SK-N-SH treated with all-trans-retinoic acid at 6 μM for 48 hours (cell line): Measurements from ENCODE around the gene FOXA1.

Experiments
- ATAC-seq: fragments of 200-7000 bp; cut with Tn5 transposase; 3 replicates; pipeline ENCODE4 v1.9.1; 2020; ENCODE audit warnings: mild to moderate bottlenecking, moderate library complexity
- ARNTL ChIP-seq: fragments of 450-650 bp; formaldehyde crosslinking; IDR thresholded peaks from 2 replicates; pipeline ENCODE4 v1.5.0; 2020; ENCODE audit warnings: low read depth, mild to moderate bottlenecking, moderate library complexity, borderline replicate concordance
- BACH2 ChIP-seq: fragments of 250-450 bp; sonication (Bioruptor Pico); IDR thresholded peaks from 2 replicates; pipeline ENCODE4 v1.9.0; 2021; ENCODE audit warnings: mild to moderate bottlenecking, borderline replicate concordance
- CSDC2 ChIP-seq: fragments of 250-450 bp; sonication (Bioruptor Pico); IDR thresholded peaks from 2 replicates; pipeline ENCODE4 v1.5.0; 2020; ENCODE audit warnings: mild to moderate bottlenecking, moderate library complexity
- ESRRG ChIP-seq: fragments of 250-450 bp; sonication (Bioruptor Pico); IDR thresholded peaks from 2 replicates; pipeline ENCODE4 v1.6.1; 2021; ENCODE audit warnings: mild to moderate bottlenecking
- GLIS3 ChIP-seq: fragments of 250-450 bp; sonication (Bioruptor Pico); IDR thresholded peaks from 2 replicates; pipeline ENCODE4 v1.5.0; 2020; ENCODE audit warnings: mild to moderate bottlenecking, moderate library complexity
- ISL1 ChIP-seq: fragments of 250-450 bp; sonication (Bioruptor Pico); IDR thresholded peaks from 2 replicates; pipeline ENCODE4 v2.1.2; 2022; ENCODE audit warnings: mild to moderate bottlenecking, moderate library complexity
- OSR1 ChIP-seq: fragments of 250-450 bp; sonication (Bioruptor Pico); IDR thresholded peaks from 2 replicates; pipeline ENCODE4 v1.8.0; 2022; ENCODE audit warnings: moderate library complexity, mild to moderate bottlenecking, inconsistent platforms
- PPARA ChIP-seq: fragments of 250-450 bp; sonication (Bioruptor Pico); IDR thresholded peaks from 2 replicates; pipeline ENCODE4 v1.5.0; 2020; ENCODE audit warnings: mild to moderate bottlenecking, borderline replicate concordance
- RARB ChIP-seq: fragments of 250-450 bp; sonication (Bioruptor Pico); IDR thresholded peaks from 2 replicates; pipeline ENCODE4 v1.8.0; 2021; ENCODE audit warnings: mild to moderate bottlenecking, moderate library complexity
- SNAI2 ChIP-seq: fragments of 250-450 bp; sonication (Bioruptor Pico); IDR thresholded peaks from 2 replicates; pipeline ENCODE4 v1.5.0; 2020; ENCODE audit warnings: mild to moderate bottlenecking, moderate library complexity
- TCF4 ChIP-seq: fragments of 250-450 bp; sonication (Bioruptor Pico); IDR thresholded peaks from 2 replicates; pipeline ENCODE4 v1.8.0; 2021; ENCODE audit warnings: mild to moderate bottlenecking, moderate library complexity, borderline replicate concordance
- TOX ChIP-seq: fragments of 250-450 bp; sonication (Bioruptor Pico); IDR thresholded peaks from 2 replicates; pipeline ENCODE4 v1.8.0; 2021; ENCODE audit warnings: mild to moderate bottlenecking, moderate library complexity, borderline replicate concordance
- ZFP3 ChIP-seq: fragments of 250-450 bp; sonication (Bioruptor Pico); IDR thresholded peaks from 2 replicates; pipeline ENCODE4 v1.5.0; 2020; ENCODE audit warnings: mild to moderate bottlenecking, moderate library complexity
- ZFP30 ChIP-seq: fragments of 450-650 bp; formaldehyde crosslinking; IDR thresholded peaks from 2 replicates; pipeline ENCODE4 v1.5.0; 2022; ENCODE audit warnings: mild to moderate bottlenecking, moderate library complexity
- ZNF565 ChIP-seq: fragments of 450-650 bp; formaldehyde crosslinking; conservative IDR thresholded peaks from 2 replicates; pipeline ENCODE4 v1.5.0; 2020; ENCODE audit warnings: low read depth, mild to moderate bottlenecking, moderate library complexity
- ZNF70 ChIP-seq: fragments of 450-650 bp; formaldehyde crosslinking; IDR thresholded peaks from 2 replicates; pipeline ENCODE4 v1.5.0; 2020; ENCODE audit warnings: mild to moderate bottlenecking, moderate library complexity
- ZNF8 ChIP-seq: fragments of 450-650 bp; formaldehyde crosslinking; IDR thresholded peaks from 2 replicates; pipeline ENCODE4 v1.5.0; 2020; ENCODE audit warnings: mild to moderate bottlenecking, moderate library complexity
- TF ChIP-seq, protein P1 (sequence below): fragments of 250-450 bp; sonication (Bioruptor Pico); IDR thresholded peaks from 2 replicates; pipeline ENCODE4 v1.8.0; 2021; ENCODE audit warnings: low read depth, mild to moderate bottlenecking, moderate library complexity, borderline replicate concordance
- TF ChIP-seq, protein P2 (sequence below): fragments of 250-450 bp; sonication (Bioruptor Pico); IDR thresholded peaks from 2 replicates; pipeline ENCODE4 v1.5.0; 2020; ENCODE audit warnings: mild to moderate bottlenecking, moderate library complexity
- TF ChIP-seq, protein P3 (sequence below): fragments of 250-450 bp; sonication (Bioruptor Pico); IDR thresholded peaks from 2 replicates; pipeline ENCODE4 v1.5.1; 2021; ENCODE audit warnings: mild to moderate bottlenecking, moderate library complexity
- TF ChIP-seq, protein P4 (sequence below): fragments of 250-450 bp; sonication (Bioruptor Pico); IDR thresholded peaks from 2 replicates; pipeline ENCODE4 v1.5.1; 2020; ENCODE audit warnings: low read depth, mild to moderate bottlenecking, moderate library complexity
- TF ChIP-seq, protein P5 (sequence below): fragments of 250-450 bp; sonication (Bioruptor Pico); IDR thresholded peaks from 2 replicates; pipeline ENCODE4 v1.8.0; 2020; ENCODE audit warnings: mild to moderate bottlenecking, moderate library complexity, borderline replicate concordance

Gene FOXA1

DNA sequence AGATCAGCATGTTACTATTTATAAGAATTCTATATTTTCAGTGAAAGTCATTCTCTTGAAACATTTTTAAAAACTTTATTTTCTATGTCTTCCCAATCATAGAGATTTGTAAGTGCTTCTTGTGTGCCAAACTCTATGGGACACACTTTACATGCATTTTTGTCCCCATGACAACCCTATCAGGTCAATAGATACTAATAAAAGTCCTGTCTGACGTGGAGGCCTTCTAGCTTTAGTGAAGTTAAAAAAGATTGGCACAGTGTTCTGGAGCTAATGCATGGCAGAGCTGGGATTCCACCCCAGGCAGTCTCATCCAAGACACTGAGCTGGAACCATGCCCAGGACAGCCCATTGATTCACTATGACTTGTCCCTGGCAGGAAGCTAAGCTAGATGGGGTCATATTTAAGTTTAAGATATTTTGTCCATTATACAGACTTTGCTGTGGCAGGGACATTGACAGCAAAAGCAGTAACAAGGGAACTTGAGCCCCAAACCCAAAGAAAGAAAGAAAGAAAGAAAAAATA, 28.4 kb upstream of the FOXA1 start:
- TF ChIP-seq ZNF70 (CRISPR knock-in tag), result no peak
- no peak for TF ChIP-seq ZNF8 (CRISPR knock-in tag)
- no peak for TF ChIP-seq SNAI2 (CRISPR knock-in tag)
- TF ChIP-seq ZFP3, result no peak
- no peak for TF ChIP-seq ZNF565 (CRISPR knock-in tag)
- TF ChIP-seq ISL1 (CRISPR knock-in tag), result no peak
- TF ChIP-seq, protein P1, sequence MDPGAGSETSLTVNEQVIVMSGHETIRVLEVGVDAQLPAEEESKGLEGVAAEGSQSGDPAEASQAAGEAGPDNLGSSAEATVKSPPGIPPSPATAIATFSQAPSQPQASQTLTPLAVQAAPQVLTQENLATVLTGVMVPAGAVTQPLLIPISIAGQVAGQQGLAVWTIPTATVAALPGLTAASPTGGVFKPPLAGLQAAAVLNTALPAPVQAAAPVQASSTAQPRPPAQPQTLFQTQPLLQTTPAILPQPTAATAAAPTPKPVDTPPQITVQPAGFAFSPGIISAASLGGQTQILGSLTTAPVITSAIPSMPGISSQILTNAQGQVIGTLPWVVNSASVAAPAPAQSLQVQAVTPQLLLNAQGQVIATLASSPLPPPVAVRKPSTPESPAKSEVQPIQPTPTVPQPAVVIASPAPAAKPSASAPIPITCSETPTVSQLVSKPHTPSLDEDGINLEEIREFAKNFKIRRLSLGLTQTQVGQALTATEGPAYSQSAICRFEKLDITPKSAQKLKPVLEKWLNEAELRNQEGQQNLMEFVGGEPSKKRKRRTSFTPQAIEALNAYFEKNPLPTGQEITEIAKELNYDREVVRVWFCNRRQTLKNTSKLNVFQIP (CRISPR knock-in tag), result no peak
- no peak for TF ChIP-seq ESRRG

DNA sequence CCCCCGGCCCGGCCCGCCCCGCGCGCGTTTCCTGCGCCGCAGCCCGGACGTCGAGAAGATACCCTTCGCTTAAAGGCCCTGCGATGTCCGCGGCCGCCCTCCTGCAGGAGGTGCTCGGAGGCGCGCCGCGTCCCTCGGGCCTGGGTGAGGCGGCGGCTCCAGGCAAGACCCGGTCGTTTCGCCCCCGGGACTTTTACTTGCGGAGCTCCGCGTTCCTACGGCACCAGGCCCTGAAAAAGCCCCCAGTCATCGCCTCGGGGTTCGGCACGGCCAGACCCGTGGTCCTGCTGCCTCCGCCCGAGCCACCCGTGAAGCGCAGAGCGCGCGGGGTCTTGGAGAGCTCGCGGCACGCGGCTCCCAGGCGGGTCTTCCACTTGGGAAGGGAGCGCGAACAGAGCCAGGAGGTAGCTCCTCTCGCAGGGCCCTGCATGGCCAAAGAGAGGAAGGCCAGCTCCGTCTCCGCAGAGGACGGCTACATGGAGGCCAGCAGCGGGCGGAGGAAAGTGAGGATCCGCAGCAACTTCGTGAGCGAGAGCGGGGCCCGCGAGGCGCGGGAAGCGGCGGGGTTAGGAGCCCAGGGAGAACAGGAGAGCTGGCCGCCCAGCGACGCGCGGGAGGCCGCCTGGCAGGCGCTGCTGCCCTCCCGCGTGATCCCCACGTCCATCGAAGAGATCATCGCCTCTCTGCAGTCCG, 27.3 kb upstream of the FOXA1 start:
- ATAC-seq, result no peak
- no peak for TF ChIP-seq ZNF565 (CRISPR knock-in tag)
- TF ChIP-seq ZFP3, result no peak
- no peak for TF ChIP-seq ISL1 (CRISPR knock-in tag)
- TF ChIP-seq SNAI2 (CRISPR knock-in tag), result no peak
- no peak for TF ChIP-seq ESRRG
- TF ChIP-seq, protein P2, sequence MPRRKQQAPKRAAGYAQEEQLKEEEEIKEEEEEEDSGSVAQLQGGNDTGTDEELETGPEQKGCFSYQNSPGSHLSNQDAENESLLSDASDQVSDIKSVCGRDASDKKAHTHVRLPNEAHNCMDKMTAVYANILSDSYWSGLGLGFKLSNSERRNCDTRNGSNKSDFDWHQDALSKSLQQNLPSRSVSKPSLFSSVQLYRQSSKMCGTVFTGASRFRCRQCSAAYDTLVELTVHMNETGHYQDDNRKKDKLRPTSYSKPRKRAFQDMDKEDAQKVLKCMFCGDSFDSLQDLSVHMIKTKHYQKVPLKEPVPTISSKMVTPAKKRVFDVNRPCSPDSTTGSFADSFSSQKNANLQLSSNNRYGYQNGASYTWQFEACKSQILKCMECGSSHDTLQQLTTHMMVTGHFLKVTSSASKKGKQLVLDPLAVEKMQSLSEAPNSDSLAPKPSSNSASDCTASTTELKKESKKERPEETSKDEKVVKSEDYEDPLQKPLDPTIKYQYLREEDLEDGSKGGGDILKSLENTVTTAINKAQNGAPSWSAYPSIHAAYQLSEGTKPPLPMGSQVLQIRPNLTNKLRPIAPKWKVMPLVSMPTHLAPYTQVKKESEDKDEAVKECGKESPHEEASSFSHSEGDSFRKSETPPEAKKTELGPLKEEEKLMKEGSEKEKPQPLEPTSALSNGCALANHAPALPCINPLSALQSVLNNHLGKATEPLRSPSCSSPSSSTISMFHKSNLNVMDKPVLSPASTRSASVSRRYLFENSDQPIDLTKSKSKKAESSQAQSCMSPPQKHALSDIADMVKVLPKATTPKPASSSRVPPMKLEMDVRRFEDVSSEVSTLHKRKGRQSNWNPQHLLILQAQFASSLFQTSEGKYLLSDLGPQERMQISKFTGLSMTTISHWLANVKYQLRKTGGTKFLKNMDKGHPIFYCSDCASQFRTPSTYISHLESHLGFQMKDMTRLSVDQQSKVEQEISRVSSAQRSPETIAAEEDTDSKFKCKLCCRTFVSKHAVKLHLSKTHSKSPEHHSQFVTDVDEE (CRISPR knock-in tag), result no peak
- TF ChIP-seq PPARA (CRISPR knock-in tag), result no peak
- no peak for TF ChIP-seq ARNTL
- no peak for TF ChIP-seq GLIS3 (CRISPR knock-in tag)
- TF ChIP-seq, protein P3, sequence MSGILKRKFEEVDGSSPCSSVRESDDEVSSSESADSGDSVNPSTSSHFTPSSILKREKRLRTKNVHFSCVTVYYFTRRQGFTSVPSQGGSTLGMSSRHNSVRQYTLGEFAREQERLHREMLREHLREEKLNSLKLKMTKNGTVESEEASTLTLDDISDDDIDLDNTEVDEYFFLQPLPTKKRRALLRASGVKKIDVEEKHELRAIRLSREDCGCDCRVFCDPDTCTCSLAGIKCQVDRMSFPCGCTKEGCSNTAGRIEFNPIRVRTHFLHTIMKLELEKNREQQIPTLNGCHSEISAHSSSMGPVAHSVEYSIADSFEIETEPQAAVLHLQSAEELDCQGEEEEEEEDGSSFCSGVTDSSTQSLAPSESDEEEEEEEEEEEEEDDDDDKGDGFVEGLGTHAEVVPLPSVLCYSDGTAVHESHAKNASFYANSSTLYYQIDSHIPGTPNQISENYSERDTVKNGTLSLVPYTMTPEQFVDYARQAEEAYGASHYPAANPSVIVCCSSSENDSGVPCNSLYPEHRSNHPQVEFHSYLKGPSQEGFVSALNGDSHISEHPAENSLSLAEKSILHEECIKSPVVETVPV, result no peak
- TF ChIP-seq CSDC2 (CRISPR knock-in tag), result no peak
- TF ChIP-seq, protein P4, sequence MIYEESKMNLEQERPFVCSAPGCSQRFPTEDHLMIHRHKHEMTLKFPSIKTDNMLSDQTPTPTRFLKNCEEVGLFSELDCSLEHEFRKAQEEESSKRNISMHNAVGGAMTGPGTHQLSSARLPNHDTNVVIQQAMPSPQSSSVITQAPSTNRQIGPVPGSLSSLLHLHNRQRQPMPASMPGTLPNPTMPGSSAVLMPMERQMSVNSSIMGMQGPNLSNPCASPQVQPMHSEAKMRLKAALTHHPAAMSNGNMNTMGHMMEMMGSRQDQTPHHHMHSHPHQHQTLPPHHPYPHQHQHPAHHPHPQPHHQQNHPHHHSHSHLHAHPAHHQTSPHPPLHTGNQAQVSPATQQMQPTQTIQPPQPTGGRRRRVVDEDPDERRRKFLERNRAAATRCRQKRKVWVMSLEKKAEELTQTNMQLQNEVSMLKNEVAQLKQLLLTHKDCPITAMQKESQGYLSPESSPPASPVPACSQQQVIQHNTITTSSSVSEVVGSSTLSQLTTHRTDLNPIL (CRISPR knock-in tag), result no peak
- no peak for TF ChIP-seq ZFP30 (CRISPR knock-in tag)
- TF ChIP-seq RARB, result no peak
- no peak for TF ChIP-seq ZNF8 (CRISPR knock-in tag)
- no peak for TF ChIP-seq TOX (CRISPR knock-in tag)
- no peak for TF ChIP-seq TCF4 (CRISPR knock-in tag)
- no peak for TF ChIP-seq OSR1
- TF ChIP-seq, protein P5, sequence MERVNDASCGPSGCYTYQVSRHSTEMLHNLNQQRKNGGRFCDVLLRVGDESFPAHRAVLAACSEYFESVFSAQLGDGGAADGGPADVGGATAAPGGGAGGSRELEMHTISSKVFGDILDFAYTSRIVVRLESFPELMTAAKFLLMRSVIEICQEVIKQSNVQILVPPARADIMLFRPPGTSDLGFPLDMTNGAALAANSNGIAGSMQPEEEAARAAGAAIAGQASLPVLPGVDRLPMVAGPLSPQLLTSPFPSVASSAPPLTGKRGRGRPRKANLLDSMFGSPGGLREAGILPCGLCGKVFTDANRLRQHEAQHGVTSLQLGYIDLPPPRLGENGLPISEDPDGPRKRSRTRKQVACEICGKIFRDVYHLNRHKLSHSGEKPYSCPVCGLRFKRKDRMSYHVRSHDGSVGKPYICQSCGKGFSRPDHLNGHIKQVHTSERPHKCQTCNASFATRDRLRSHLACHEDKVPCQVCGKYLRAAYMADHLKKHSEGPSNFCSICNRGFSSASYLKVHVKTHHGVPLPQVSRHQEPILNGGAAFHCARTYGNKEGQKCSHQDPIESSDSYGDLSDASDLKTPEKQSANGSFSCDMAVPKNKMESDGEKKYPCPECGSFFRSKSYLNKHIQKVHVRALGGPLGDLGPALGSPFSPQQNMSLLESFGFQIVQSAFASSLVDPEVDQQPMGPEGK, result no peak

More for the DNA sequence above, 28.4 kb upstream of the FOXA1 start:
- ATAC-seq, result no peak

DNA sequence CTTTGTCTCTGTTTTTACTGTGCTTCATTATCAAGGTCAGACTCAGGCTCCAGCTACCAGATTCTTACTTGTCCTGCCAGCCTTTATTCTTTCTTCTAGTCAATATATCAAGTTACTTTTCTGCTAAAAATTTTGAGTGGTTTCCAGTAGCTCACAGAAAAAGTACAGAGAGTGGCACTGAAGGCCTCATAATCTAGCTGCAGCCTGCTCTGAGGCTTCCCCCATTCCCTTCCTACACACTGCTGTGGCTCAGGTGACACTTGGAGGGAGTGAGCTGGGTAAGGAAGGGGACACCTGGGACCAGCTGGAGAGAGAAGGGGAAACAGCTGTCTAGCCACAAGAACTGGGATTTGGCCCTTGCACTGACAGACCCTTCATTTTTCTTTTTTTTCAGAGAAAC, 25.8 kb upstream of the FOXA1 start:
- no peak for ATAC-seq
- TF ChIP-seq CSDC2 (CRISPR knock-in tag) (no peak), SNAI2 (CRISPR knock-in tag) (no peak), TOX (CRISPR knock-in tag) (no peak), TCF4 (CRISPR knock-in tag) (no peak), BACH2 (CRISPR knock-in tag) (no peak), ESRRG (no peak)
- TF ChIP-seq, protein P5, result no peak
- TF ChIP-seq, protein P3, result no peak
